ENCODE data around the gene MIPEP.
A peak's percentile ranks its signal among the peaks of the same experiment; 100 is the strongest.

Gene MIPEP

DNA sequence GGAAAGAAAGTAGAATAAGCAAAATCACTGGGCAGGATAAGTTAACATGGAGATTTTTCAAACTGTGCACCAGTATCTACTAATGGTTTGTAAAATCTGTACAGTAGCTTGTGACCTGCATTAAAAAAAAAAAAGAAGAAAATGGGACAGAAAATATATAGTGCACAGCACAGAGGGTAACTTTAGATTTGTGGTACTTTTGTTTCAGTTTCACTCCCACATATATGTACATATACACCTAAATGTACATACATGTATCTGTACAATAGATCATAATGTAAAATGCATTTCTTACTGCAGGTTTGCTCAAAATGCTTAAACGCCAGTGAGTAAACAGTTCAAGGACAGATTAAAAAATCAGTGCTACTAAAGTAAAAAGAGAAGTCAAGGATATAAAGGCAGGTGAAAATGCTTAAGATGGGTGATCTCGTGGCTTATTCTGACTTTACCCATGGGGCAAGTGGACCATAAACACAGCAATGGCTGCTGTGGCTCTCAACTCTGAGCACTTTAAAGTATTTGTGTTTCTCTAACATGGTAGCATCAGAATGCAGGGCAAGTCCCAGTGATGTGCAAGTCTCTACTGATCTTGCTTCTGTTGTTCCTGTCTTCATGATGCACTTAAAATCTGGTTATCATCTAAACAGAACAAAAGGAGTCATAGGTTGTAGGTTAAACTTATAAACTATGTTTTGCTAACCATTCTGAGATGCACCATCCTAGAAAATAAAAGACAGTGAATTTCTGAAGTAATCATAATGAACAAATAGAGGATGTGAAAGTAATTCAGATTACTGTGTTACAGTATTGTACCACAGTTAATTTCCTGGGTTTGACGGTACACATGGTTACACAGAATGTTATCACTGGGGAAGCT, 112.3 kb downstream of the MIPEP start:
- DNase-seq (ENCODE audit: low spot score), result no peak

- DNase-seq (ENCODE audit: low spot score), result no peak
Observed at GRCh38 chr13:23772717-23773116, 116.5 kb downstream of the MIPEP start.

DNA sequence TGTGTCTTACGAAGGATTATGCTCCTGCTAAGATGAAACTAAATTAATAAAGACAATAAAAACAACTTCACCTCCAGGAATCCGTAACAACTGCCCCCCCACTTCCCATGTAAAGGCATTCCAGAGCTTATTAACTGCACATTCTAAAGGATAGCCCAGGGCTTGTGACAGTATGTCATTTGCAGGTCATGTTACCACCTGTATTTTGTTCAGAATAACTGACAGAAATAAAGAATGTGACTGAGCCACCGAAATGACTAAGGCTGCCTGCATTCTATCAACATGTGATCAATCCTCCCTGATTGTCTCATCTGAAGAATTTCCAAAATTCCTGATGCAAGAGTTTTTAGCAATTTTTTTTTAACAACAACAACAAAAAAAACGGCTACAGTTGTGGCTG, 117.2 kb downstream of the MIPEP start:
- peak; percentile 77 for DNase-seq (ENCODE audit: low spot score)

DNA sequence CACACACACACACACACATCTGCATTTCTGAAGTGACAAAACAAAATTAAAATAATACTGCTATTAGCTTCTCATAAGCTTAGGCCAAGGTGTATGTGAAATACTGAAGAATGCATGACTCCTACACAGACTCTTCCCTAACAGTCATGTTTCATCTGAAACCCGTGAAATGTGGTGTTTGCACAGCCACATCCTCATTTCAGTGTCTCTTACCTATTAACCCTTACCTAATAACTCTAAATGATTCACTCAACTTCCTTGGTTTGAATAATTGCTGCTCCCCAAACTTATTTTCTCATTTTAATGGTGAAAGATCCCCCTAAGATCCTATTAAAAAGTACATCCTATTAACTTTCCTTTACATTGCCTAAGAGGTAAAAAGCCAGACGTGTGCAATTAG, 117.6 kb downstream of the MIPEP start:
- peak; percentile 82 for DNase-seq (ENCODE audit: low spot score)

GRCh38 chr13:23770973-23771372, 118.2 kb downstream of the MIPEP start:
- DNase-seq (ENCODE audit: low spot score), result no peak

DNA sequence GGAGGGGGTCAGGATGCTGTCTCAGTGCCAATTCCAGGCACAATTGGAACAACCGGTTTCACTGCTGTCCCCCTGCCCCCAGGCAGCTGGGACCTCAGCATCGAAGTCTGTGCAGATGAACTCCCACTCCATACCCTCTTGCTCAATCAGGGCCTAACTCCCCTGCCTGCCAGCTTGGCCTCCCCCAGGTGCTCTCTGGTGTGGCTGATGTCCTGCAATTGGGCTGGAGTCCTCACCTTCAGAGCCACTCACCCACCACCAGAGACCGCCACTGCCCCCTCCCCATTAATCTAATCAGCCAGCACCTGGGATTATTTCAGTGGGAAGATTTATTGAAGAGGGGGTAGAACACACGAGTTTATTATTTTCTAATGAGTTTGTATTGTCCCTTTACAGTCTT, 118.8 kb downstream of the MIPEP start:
- no peak for DNase-seq (ENCODE audit: low spot score)

- no peak for DNase-seq (ENCODE audit: low spot score)
Observed at GRCh38 chr13:23769401-23769800, 119.8 kb downstream of the MIPEP start.

- no peak for DNase-seq (ENCODE audit: low spot score)
Observed at GRCh38 chr13:23767838-23768237, 121.4 kb downstream of the MIPEP start.

DNA sequence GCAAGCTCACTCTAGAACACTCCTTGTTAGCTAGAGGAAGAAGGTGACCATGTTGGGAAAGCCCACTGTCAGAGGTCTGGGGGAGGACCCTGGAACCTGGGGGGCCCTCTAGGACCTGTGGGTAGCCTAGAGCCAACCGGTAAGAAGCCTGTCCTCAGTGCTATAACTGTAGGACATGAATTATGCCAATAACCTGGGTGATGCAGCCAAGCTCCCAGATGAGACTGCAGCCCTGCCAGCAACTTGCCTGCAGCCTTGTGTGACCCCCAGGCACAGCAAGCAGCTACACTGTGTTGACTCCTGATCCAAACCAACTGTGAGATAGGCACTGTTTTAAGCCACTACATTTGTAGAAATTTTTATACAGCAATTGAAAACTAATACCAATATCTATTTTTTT, 122.3 kb downstream of the MIPEP start:
- no peak for DNase-seq (ENCODE audit: low spot score)

- DNase-seq (ENCODE audit: low spot score), result no peak
Observed at GRCh38 chr13:23766283-23766682, 122.9 kb downstream of the MIPEP start.

GRCh38 chr13:23765531-23765930, 123.7 kb downstream of the MIPEP start:
- DNase-seq (ENCODE audit: low spot score), result no peak

GRCh38 chr13:23763318-23763717, 125.9 kb downstream of the MIPEP start:
- DNase-seq (ENCODE audit: low spot score), result no peak

GRCh38 chr13:23761760-23762159, 127.4 kb downstream of the MIPEP start:
- peak; percentile 53 for DNase-seq (ENCODE audit: low spot score)

- no peak for DNase-seq (ENCODE audit: low spot score)
Observed at GRCh38 chr13:23760000-23760399, 129.2 kb downstream of the MIPEP start.

- no peak for DNase-seq (ENCODE audit: low spot score)
Observed at GRCh38 chr13:23758798-23759527, 130.2 kb downstream of the MIPEP start.

DNA sequence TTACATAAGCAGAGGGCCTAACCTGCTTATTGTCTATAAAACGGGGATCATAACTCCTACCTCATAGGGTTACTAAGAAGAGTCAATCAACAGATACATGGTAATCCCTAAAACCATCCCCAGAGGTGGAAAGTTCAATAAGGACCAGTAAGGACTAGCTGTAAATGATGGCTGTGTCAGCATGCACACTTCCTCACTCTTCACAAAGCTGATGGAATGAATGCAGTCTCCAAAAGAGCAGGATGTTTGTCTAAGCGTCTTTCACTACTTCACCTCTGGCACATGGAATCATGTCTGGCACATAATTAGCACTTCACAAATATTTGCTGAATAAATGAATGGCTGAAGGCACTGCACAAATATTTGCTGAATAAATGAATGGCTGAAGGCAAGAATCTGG, 134.2 kb downstream of the MIPEP start:
- DNase-seq (ENCODE audit: low spot score), result no peak

DNA sequence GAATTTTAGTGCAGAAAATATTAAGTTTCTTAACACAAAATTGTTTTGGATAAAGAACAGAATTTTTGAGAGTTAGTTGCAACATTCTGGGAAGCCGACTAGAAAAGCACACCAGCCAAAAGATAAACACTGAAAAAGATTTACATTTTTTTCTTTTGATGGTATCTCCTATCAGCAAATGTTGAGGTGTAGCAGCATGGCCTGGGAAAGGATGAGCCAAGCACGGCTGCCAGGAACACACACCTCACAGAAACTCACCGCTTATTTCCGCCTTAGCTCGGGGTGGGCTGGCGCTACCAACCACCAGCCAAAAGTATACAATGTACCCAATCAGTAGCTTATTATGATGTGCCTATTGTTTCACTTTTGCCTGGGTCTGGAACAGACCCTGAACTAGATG, 134.7 kb downstream of the MIPEP start:
- no peak for DNase-seq (ENCODE audit: low spot score)

DNA sequence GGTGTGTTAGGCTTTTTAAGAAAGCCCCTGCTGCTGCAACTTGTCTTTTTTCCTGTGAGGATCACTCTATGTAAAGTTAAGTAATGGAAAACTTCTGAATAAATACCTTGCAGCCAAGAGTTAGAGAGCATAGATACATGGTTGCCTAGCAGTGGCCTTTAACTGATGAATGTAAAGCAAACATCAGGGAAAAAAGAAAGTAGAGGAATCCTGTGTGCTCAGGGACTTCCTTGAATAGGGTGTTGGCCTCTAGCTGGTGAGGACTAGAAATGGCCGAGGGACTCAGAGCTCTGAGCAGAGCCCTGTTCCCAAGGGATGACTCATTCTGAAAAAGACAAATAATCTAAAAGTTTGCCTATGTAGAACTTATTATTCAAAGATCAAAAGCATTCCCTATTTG, 135.7 kb downstream of the MIPEP start:
- DNase-seq (ENCODE audit: low spot score), result peak; percentile 63

GRCh38 chr13:23752111-23753001, 136.8 kb downstream of the MIPEP start:
- no peak for DNase-seq (ENCODE audit: low spot score)

- no peak for DNase-seq (ENCODE audit: low spot score)
Observed at GRCh38 chr13:23751195-23751594, 138.0 kb downstream of the MIPEP start.

DNA sequence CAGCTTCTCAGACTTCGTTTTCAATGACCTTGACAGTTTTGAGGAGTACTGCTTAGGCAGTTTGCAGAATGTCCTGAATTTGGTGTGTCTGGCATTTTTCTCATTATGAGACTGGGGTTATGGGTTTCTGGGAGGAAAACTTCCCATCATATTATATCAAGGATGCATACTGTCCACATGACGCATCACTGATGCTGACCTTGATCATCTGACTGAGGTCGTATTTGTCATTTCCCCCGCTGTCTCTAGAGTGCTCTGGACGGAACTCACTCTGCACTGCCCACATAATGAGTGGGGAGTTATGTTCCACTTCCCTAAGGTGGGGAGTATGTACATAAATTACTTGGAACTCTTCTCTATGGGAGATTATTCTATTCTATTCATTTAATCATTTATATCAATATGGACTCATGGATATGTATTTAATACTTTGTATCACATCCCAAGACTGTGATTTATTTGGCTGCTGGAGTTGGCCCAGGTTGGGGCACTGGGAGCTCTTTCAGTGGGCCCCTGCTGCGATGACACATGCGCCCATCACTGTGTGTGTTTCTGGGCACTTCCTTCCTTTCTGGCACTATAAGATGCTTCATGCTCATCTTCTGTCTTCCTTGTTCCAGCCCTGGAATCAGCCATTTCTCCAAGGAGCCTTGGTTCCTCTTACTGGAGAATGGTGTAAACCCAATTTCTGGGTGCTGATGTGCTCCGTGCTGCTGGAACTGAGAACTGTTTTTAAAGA, 138.6 kb downstream of the MIPEP start:
- peak; percentile 38 for DNase-seq (ENCODE audit: low spot score)
